GM12878 (cell line): Measurements from ENCODE around the gene ITPKB. TPM values are rescaled to one million over a fixed set of nuclear protein-coding genes. Genes with fewer than 3 reads are reported as not detected.

Source experiments
- ATAC-seq: fragments of 200-7000 bp; cut with Tn5 transposase; 3 replicates; pipeline ENCODE4 v1.9.1; 2020; ENCODE audit warnings: mild to moderate bottlenecking, moderate library complexity
- BruUV-seq: library from RNA; stranded (reverse); fragments of 400-500 nt; replicated peaks from 2 replicates; lab custom pipeline; 2021; lab: Mats Ljungman, UMichigan
- CTCF ChIA-PET: fragments of 300-600 bp; sonication (Branson Sonifier 250); formaldehyde crosslinking; extraction: SDS; loops from one replicate; lab custom pipeline; 2021; ENCODE audit warnings: inconsistent platforms; lab: Yijun Ruan, JAX
- POLR2A ChIA-PET: fragments of 350-600 bp; formaldehyde crosslinking; extraction: SDS; loops from one replicate; lab custom pipeline; 2021; ENCODE audit warnings: inconsistent platforms; lab: Charles Lee
- RAD21 ChIA-PET: fragments of 300-600 bp; sonication (Branson Sonifier 250); formaldehyde crosslinking; loops from one replicate; lab custom pipeline; 2023; ENCODE audit warnings: antibody characterized with exemption; ENCODE audit not compliant: unreplicated experiment; lab: Charles Lee
- SMC1A ChIA-PET: fragments of 300-600 bp; sonication (Branson Sonifier 250); formaldehyde crosslinking; loops from one replicate; lab custom pipeline; 2023; ENCODE audit not compliant: unreplicated experiment, uncharacterized antibody; lab: Charles Lee
- DNase-seq: peaks from one replicate; pipeline ENCODE4 v3.0.0-alpha.2; 2011; ENCODE audit warnings: low read depth, low spot score
- FAIRE-seq: peaks from 3 replicates; lab custom pipeline; 2011; peaks lifted over from hg19 to GRCh38; lab: Jason Lieb, UNC
- H2AFZ ChIP-seq: 2 replicates; pipeline ENCODE4 v1.6.0; 2011; ENCODE audit warnings: low read depth, low read length, control low read depth; ENCODE audit not compliant: control insufficient read depth
- H3K27ac ChIP-seq: 2 replicates; pipeline ENCODE4 v1.5.1; 2011; ENCODE audit warnings: control low read depth; ENCODE audit not compliant: control insufficient read depth, insufficient read depth
- H3K27me3 ChIP-seq, 2 experiments: replicated peaks in 1 of 2; 2 replicates each; pipeline versions ENCODE4 v1.6.0 to v1.6.1; 2011; ENCODE audit warnings: low read length in 1 of 2; ENCODE audit not compliant: control insufficient read depth in 2 of 2, insufficient read depth in 2 of 2
- H3K36me3 ChIP-seq, 2 experiments: 2 replicates each; pipeline ENCODE4 v1.5.1; 2011; ENCODE audit warnings: low read length in 1 of 2; ENCODE audit not compliant: control insufficient read depth in 2 of 2, insufficient read depth in 2 of 2
- H3K4me1 ChIP-seq: 2 replicates; pipeline ENCODE4 v1.6.1; 2011; ENCODE audit warnings: mild to moderate bottlenecking, low read length, moderate library complexity, mixed read lengths; ENCODE audit not compliant: control insufficient read depth, insufficient read depth
- H3K4me2 ChIP-seq: 2 replicates; pipeline ENCODE4 v1.6.0; 2011; ENCODE audit warnings: control low read depth; ENCODE audit not compliant: control insufficient read depth, insufficient read depth
- H3K4me3 ChIP-seq: fragments of 200-600 bp; sonication (generic); 2 replicates; pipeline ENCODE4 v1.5.1; 2016
- H3K79me2 ChIP-seq: 2 replicates; pipeline ENCODE4 v1.6.0; 2011; ENCODE audit warnings: low read length; ENCODE audit not compliant: control insufficient read depth, insufficient read depth
- H3K9ac ChIP-seq: 2 replicates; pipeline ENCODE4 v1.8.0; 2011; ENCODE audit warnings: low read length, control low read depth, mixed read lengths; ENCODE audit not compliant: control insufficient read depth, insufficient read depth
- H3K9me3 ChIP-seq: replicated peaks from 3 replicates; pipeline ENCODE4 v1.5.1; 2011; ENCODE audit warnings: mild to moderate bottlenecking, low read length; ENCODE audit not compliant: control insufficient read depth, insufficient read depth
- H4K20me1 ChIP-seq: 2 replicates; pipeline ENCODE4 v1.6.0; 2011; ENCODE audit not compliant: control insufficient read depth, insufficient read depth
- BMI1 ChIP-seq: fragments of 450-650 bp; IDR thresholded peaks from 2 replicates; pipeline ENCODE4 v1.6.1; 2016; ENCODE audit warnings: mild to moderate bottlenecking, moderate library complexity, borderline replicate concordance
- FOS ChIP-seq: IDR thresholded peaks from 3 replicates; pipeline ENCODE4 v1.6.1; 2011; ENCODE audit warnings: borderline replicate concordance; ENCODE audit not compliant: insufficient read length; ENCODE audit errors: extremely low read depth
- IRF4 ChIP-seq: IDR thresholded peaks from 2 replicates; pipeline ENCODE4 v1.6.1; 2011; ENCODE audit warnings: low read depth, low read length
- NR2C2 ChIP-seq: IDR thresholded peaks from 2 replicates; pipeline ENCODE4 v1.6.1; 2011; ENCODE audit warnings: borderline replicate concordance, low read depth; ENCODE audit not compliant: control insufficient read depth, insufficient read length
- RCOR1 ChIP-seq: conservative IDR thresholded peaks from 2 replicates; pipeline ENCODE4 v1.6.1; 2012; ENCODE audit warnings: low read depth, low read length, improper control_type of control experiment
- STAT1 ChIP-seq: fragments of 450-650 bp; conservative IDR thresholded peaks from 2 replicates; pipeline ENCODE4 v1.6.1; 2014; ENCODE audit warnings: antibody characterized with exemption, mild to moderate bottlenecking
- TBL1XR1 ChIP-seq: IDR thresholded peaks from 2 replicates; pipeline ENCODE4 v1.6.1; 2012; ENCODE audit warnings: low read depth, low read length, improper control_type of control experiment
- ZNF207 ChIP-seq: fragments of 450-650 bp; IDR thresholded peaks from 2 replicates; pipeline ENCODE4 v1.6.1; 2014; ENCODE audit warnings: antibody characterized with exemption, mild to moderate bottlenecking, borderline replicate concordance
- WGBS: methylation state at CpG from one replicate; pipeline ENCODE4 v1.1.6; 2016; ENCODE audit warnings: low lambda C conversion rate; ENCODE audit not compliant: insufficient replicate concordance, insufficient coverage; ENCODE audit errors: missing lambda C conversion rate; 5-methylcytosine and 5-hydroxymethylcytosine counted together
- in situ Hi-C: fragments of 300-500 bp; cut with MboI; formaldehyde crosslinking; loops from 9 replicates; pipeline ENCODE4 v1.14.3; 2018; ENCODE audit warnings: mixed read lengths
- intact Hi-C: fragments of 100-400 bp; cut with micrococcal nuclease; formaldehyde crosslinking; loops from one replicate; pipeline ENCODE4 v1.14.2; 2022; ENCODE audit not compliant: unreplicated experiment
- polyA plus RNA-seq, 11 experiments: library from polyadenylated mRNA; depleted of rRNA in 4 of 11; unstranded in 6 of 11; stranded (reverse) in 5 of 11; fragments of >200 nt; fragmentation: Nextera tagmentation in 4 of 11; fragmentation: Illumina TruSeq in 1 of 11; extraction: Ambion mirVana in 4 of 11; extraction: Trizol in 1 of 11; gene quantifications; 1 replicate in 1 of 11; 2 replicates in 10 of 11; pipeline versions ENCODE4 v1.2.1 to v1.2.3, GENCODE V29; 2011 to 2016; ENCODE audit warnings: inconsistent platforms in 2 of 11, missing spikeins in 2 of 11, low read depth in 1 of 11
- total RNA-seq, 4 experiments: library from RNA; depleted of rRNA in 3 of 4; stranded (reverse); fragments of >200 nt in 3 of 4; fragmentation: Illumina TruSeq in 1 of 4; extraction: Trizol in 1 of 4; gene quantifications; 2 replicates each; pipeline versions ENCODE4 v1.2.1 to v1.2.3, GENCODE V29; 2013 to 2021
- TF ChIP-seq, protein P1 (sequence below): IDR thresholded peaks from 2 replicates; pipeline ENCODE4 v1.6.1; 2012; ENCODE audit warnings: low read depth, low read length, improper control_type of control experiment
- TF ChIP-seq, protein P2 (sequence below): fragments of 450-650 bp; IDR thresholded peaks from 2 replicates; pipeline ENCODE4 v1.6.1; 2017; ENCODE audit warnings: mild to moderate bottlenecking, moderate library complexity

Gene ITPKB
- total and polyA plus RNA-seq, 10 of the 15 experiments (the other 5 are each of a cell fraction or from before 2014, with no cell fraction given) = 1.3 to 38.7 (median 12.9) TPM

DNA sequence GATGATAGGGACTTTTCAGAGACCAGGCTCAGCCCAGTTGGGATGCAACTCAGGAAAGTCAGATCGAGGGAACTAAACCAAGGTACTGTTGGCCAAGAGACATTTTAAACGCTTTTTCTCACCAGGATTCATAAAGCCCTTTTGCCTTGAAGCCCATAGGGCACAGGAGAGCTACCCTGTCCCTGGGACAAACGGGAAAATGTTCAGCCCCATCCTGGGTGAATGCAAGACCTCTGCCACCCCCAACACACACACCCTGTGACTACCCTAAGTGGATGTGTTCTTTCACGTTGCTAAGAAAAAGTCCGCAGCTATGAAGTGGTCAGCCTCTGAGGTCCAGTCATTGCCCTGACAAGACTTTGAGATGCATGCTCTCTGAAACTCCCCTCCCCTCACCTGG is 58.4 kb downstream of the ITPKB start:
- TF ChIP-seq, protein P1, sequence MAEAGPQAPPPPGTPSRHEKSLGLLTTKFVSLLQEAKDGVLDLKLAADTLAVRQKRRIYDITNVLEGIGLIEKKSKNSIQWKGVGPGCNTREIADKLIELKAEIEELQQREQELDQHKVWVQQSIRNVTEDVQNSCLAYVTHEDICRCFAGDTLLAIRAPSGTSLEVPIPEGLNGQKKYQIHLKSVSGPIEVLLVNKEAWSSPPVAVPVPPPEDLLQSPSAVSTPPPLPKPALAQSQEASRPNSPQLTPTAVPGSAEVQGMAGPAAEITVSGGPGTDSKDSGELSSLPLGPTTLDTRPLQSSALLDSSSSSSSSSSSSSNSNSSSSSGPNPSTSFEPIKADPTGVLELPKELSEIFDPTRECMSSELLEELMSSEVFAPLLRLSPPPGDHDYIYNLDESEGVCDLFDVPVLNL = no peak
- no peak for TF ChIP-seq STAT1
- no peak for TF ChIP-seq ZNF207
- TF ChIP-seq IRF4 = no peak
- TF ChIP-seq NR2C2 = no peak
- TF ChIP-seq RCOR1 = no peak
- no peak for TF ChIP-seq FOS
- TF ChIP-seq BMI1 = no peak
- TF ChIP-seq, protein P2, sequence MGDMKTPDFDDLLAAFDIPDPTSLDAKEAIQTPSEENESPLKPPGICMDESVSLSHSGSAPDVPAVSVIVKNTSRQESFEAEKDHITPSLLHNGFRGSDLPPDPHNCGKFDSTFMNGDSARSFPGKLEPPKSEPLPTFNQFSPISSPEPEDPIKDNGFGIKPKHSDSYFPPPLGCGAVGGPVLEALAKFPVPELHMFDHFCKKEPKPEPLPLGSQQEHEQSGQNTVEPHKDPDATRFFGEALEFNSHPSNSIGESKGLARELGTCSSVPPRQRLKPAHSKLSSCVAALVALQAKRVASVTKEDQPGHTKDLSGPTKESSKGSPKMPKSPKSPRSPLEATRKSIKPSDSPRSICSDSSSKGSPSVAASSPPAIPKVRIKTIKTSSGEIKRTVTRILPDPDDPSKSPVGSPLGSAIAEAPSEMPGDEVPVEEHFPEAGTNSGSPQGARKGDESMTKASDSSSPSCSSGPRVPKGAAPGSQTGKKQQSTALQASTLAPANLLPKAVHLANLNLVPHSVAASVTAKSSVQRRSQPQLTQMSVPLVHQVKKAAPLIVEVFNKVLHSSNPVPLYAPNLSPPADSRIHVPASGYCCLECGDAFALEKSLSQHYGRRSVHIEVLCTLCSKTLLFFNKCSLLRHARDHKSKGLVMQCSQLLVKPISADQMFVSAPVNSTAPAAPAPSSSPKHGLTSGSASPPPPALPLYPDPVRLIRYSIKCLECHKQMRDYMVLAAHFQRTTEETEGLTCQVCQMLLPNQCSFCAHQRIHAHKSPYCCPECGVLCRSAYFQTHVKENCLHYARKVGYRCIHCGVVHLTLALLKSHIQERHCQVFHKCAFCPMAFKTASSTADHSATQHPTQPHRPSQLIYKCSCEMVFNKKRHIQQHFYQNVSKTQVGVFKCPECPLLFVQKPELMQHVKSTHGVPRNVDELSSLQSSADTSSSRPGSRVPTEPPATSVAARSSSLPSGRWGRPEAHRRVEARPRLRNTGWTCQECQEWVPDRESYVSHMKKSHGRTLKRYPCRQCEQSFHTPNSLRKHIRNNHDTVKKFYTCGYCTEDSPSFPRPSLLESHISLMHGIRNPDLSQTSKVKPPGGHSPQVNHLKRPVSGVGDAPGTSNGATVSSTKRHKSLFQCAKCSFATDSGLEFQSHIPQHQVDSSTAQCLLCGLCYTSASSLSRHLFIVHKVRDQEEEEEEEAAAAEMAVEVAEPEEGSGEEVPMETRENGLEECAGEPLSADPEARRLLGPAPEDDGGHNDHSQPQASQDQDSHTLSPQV = no peak
- no peak for TF ChIP-seq TBL1XR1
- Histone ChIP-seq H3K36me3 (peaks cover 0 to 2% of the 10 kb centered on the region in 2 experiments; a peak in 3 of 4 replicates), H3K4me3 (peak overlapping the region; percentile 57; the same call in 1 of the 2 replicates), H4K20me1 (0 out of 2 replicates have a peak, but pooled peaks cover 2% of the 10 kb centered on the region), H3K79me2 (peaks cover 29% of the 10 kb centered on the region), H3K27me3 (no peaks in the 10 kb centered on the region), H3K4me1 (peaks cover 57% of the 10 kb centered on the region), H3K9me3 (no peaks in the 10 kb centered on the region), H3K4me2 (peak overlapping the region; percentile 78), H3K9ac (peak overlapping the region; percentile 30; the same call in 1 of the 2 replicates), H2AFZ (no peak overlapping the region; the same call in 1 of the 2 replicates), H3K27ac (peak overlapping the region; percentile 51; the same call in 1 of the 2 replicates)
- FAIRE-seq = no peak
- POLR2A ChIA-PET = interaction anchor here (0.6 to 4.1 kb wide), 9 partner anchors 8 to 58 kb away, joined by 3 to 21 read pairs (median 6); partner anchors contain the start of gene ITPKB
- RAD21 ChIA-PET = interaction anchor here (0.9 to 4.7 kb wide), 11 partner anchors 8 to 145 kb away, joined by 3 to 30 read pairs (median 4); partner anchors contain the start of gene ITPKB
- SMC1A ChIA-PET = interaction anchor here (1.2 to 8.6 kb wide), 9 partner anchors 8 to 146 kb away, joined by 3 to 67 read pairs (median 8); no protein-coding TSS in a partner anchor
- WGBS = 69% methylated on average over 5 of the region's 5 CpGs
- no peak for ATAC-seq
- intact Hi-C loops = no loop called here
- in situ Hi-C loops = no loop called here
- CTCF ChIA-PET = interaction anchor here (1.1 to 2.4 kb wide), 4 partner anchors 17 to 47 kb away, joined by 3 to 7 read pairs (median 5); no protein-coding TSS in a partner anchor
- no peak for DNase-seq
- no TSS peak for BruUV-seq
